Measurements from ENCODE around the gene VAV2. TPM values are rescaled to one million over a fixed set of nuclear protein-coding genes. Genes with fewer than 3 reads are reported as not detected.

The VAV2 gene
- total and polyA plus RNA-seq, 4 donors = 4.9 to 26.4 (median 17.0) TPM

DNA sequence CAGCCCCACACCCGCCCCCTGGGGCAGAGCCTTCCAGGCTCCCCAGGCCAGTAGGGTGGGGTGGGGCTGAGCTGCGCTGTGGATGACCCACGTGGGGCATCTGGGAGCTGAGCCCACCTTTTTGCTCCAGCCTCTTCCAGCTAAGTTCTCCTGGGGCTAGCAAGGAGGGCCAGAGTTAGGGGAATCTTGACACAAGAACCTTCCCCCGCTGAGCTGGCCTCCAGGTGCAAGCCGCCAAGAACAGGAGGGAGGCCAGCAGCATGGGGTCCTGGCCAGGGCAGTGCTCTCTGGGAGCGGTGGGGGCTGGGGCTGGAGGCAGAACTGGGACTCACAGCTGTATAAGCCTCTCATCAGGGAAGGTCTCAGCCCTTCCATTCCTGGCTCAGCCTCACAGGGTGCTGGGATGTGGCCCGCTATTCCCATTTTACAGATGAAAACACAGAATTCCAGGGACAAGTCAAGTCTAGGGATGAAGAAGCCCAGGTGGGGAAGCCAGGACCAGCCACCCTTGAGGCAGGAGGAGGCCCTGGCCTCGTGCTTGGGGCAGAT is 275.5 kb downstream of the VAV2 start:
- H3K9me3 ChIP-seq (ENCODE audit: control insufficient read depth in 4 of 4, low read length in 3 of 4) = no peaks in the 10 kb centered on the region
- H3K4me3 ChIP-seq (ENCODE audit: low read depth in 1 of 3, low read length in 3 of 3) = no peak overlapping the region
- no peaks in the 10 kb centered on the region for H3K27me3 ChIP-seq (ENCODE audit: control insufficient read depth in 4 of 4, insufficient read depth in 4 of 4, low read length in 3 of 4)
- no peak for DNase-seq (ENCODE audit: low spot score)
- TF ChIP-seq EGR1 (IDR thresholded peaks at IDR 0.05; ENCODE audit: low read depth in 2 of 2) (no peak), ATF3 (IDR thresholded peaks at IDR 0.05) (no peak), GABPA (IDR thresholded peaks at IDR 0.05 in 1 of 2, conservative IDR thresholded peaks at IDR 0.05 in 1 of 2) (no peak), FOXA2 (IDR thresholded peaks at IDR 0.05) (no peak), FOXA1 (IDR thresholded peaks at IDR 0.05) (no peak), CTCF (IDR thresholded peaks at IDR 0.05; ENCODE audit: low read depth, low read length, missing input control) (no peak), HNF4G (IDR thresholded peaks at IDR 0.05) (no peak), JUND (IDR thresholded peaks at IDR 0.05) (no peak), RXRA (IDR thresholded peaks at IDR 0.05) (no peak), NR2F2 (IDR thresholded peaks at IDR 0.05) (no peak), SP1 (IDR thresholded peaks at IDR 0.05) (no peak), MAX (IDR thresholded peaks at IDR 0.05) (no peak), YY1 (IDR thresholded peaks at IDR 0.05) (no peak), RAD21 (IDR thresholded peaks at IDR 0.05) (no peak), TAF1 (conservative IDR thresholded peaks at IDR 0.05) (no peak)
- TF ChIP-seq, protein P1, sequence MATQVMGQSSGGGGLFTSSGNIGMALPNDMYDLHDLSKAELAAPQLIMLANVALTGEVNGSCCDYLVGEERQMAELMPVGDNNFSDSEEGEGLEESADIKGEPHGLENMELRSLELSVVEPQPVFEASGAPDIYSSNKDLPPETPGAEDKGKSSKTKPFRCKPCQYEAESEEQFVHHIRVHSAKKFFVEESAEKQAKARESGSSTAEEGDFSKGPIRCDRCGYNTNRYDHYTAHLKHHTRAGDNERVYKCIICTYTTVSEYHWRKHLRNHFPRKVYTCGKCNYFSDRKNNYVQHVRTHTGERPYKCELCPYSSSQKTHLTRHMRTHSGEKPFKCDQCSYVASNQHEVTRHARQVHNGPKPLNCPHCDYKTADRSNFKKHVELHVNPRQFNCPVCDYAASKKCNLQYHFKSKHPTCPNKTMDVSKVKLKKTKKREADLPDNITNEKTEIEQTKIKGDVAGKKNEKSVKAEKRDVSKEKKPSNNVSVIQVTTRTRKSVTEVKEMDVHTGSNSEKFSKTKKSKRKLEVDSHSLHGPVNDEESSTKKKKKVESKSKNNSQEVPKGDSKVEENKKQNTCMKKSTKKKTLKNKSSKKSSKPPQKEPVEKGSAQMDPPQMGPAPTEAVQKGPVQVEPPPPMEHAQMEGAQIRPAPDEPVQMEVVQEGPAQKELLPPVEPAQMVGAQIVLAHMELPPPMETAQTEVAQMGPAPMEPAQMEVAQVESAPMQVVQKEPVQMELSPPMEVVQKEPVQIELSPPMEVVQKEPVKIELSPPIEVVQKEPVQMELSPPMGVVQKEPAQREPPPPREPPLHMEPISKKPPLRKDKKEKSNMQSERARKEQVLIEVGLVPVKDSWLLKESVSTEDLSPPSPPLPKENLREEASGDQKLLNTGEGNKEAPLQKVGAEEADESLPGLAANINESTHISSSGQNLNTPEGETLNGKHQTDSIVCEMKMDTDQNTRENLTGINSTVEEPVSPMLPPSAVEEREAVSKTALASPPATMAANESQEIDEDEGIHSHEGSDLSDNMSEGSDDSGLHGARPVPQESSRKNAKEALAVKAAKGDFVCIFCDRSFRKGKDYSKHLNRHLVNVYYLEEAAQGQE (IDR thresholded peaks at IDR 0.05) = no peak
- TF ChIP-seq, protein P2, sequence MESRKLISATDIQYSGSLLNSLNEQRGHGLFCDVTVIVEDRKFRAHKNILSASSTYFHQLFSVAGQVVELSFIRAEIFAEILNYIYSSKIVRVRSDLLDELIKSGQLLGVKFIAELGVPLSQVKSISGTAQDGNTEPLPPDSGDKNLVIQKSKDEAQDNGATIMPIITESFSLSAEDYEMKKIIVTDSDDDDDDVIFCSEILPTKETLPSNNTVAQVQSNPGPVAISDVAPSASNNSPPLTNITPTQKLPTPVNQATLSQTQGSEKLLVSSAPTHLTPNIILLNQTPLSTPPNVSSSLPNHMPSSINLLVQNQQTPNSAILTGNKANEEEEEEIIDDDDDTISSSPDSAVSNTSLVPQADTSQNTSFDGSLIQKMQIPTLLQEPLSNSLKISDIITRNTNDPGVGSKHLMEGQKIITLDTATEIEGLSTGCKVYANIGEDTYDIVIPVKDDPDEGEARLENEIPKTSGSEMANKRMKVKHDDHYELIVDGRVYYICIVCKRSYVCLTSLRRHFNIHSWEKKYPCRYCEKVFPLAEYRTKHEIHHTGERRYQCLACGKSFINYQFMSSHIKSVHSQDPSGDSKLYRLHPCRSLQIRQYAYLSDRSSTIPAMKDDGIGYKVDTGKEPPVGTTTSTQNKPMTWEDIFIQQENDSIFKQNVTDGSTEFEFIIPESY (IDR thresholded peaks at IDR 0.05) = no peak
- peak overlapping the region; percentile 83 to 90 for H3K27ac ChIP-seq (ENCODE audit: low read depth in 1 of 2, low read length in 2 of 2)
- H3K4me1 ChIP-seq (ENCODE audit: control insufficient read depth in 4 of 4, insufficient read depth in 4 of 4, low read length in 3 of 4) = peaks cover 0 to 46% (median 26%) of the 10 kb centered on the region in 4 donors
- WGBS = 78% methylated on average over 8 of the region's 8 CpGs
- peaks cover 0 to 16% (median 10%) of the 10 kb centered on the region in 4 donors for H3K36me3 ChIP-seq (ENCODE audit: control insufficient read depth in 4 of 4, insufficient read depth in 3 of 4, low read depth in 1 of 4, low read length in 3 of 4)
- H3K9ac ChIP-seq (ENCODE audit: low read depth in 1 of 2, low read length in 2 of 2) = no peak overlapping the region
